Measurements from ENCODE around the gene LSM14A. TPM values are rescaled to one million over a fixed set of nuclear protein-coding genes. Genes with fewer than 3 reads are reported as not detected.
"Not testable (repeated sequence)": the region's sequence is repeated elsewhere in the genome, so short reads cannot be mapped to it uniquely, and the experiment has no call there.

The LSM14A gene
- total RNA-seq, 1 experiment from 2014 or later, result 199 TPM

DNA sequence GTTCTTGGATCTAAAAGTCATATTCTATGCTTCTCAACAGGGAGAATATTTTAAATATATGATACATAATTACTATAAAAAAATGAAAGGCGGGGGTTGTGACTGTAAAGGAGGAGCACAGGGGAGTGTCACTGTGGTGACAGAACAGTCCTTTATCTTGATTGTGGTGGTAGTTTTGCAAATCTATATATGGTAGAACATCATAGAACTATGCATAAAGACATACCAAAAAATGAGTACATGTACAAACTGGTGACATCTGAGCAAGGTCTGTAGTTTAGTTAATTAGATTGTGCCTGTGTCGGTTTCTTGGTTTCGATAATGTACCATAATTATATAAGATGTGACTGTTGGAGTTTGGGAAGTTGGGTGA lies 43.3 kb downstream of the LSM14A start:
- Histone ChIP-seq H2BK12ac (ENCODE audit: insufficient read length, low read depth, low read length) (no peak overlapping the region), H3K14ac (ENCODE audit: insufficient read depth, low read length) (no peak overlapping the region), H3K4ac (ENCODE audit: low read depth, low read length) (no peak overlapping the region), H3K27me3 (ENCODE audit: insufficient read depth, low read length) (no peaks in the 10 kb centered on the region), H4K20me1 (ENCODE audit: control insufficient read depth, insufficient read depth, insufficient read length) (no peaks in the 10 kb centered on the region), H3K4me1 (ENCODE audit: insufficient read depth, low read length) (no peaks in the 10 kb centered on the region), H4K5ac (ENCODE audit: insufficient read length, low read depth, low read length) (no peak overlapping the region), H3K4me2 (ENCODE audit: insufficient read depth, insufficient read length, low read length) (no peak overlapping the region), H3K18ac (ENCODE audit: insufficient read length, low read depth, low read length) (no peak overlapping the region), H3K23ac (ENCODE audit: insufficient read length, low read depth, low read length) (no peak overlapping the region), H2BK15ac (ENCODE audit: low read depth, low read length) (no peak overlapping the region), H2AFZ (ENCODE audit: low read length) (no peak overlapping the region), H3K9ac (ENCODE audit: extremely low read depth, insufficient read length, low read length) (no peak overlapping the region), H2AK5ac (ENCODE audit: insufficient read length, low read length) (no peak overlapping the region), H3K23me2 (ENCODE audit: insufficient read length, low read depth, low read length, poor library complexity, severe bottlenecking) (no peaks in the 10 kb centered on the region), H2BK20ac (ENCODE audit: low read depth, low read length, poor library complexity, severe bottlenecking) (no peak overlapping the region), H2BK5ac (ENCODE audit: insufficient read length, low read length) (no peak overlapping the region), H3K79me1 (ENCODE audit: insufficient read depth, low read depth, low read length, poor library complexity, severe bottlenecking) (no peaks in the 10 kb centered on the region), H2BK120ac (ENCODE audit: low read depth, low read length, poor library complexity, severe bottlenecking) (no peak overlapping the region), H3T11ph (ENCODE audit: low read length) (no peak overlapping the region), H3K56ac (ENCODE audit: insufficient read length, low read depth, low read length) (no peak overlapping the region), H3K9me3 (ENCODE audit: control insufficient read depth, low read depth, low read length) (no peaks in the 10 kb centered on the region), H3K27ac (ENCODE audit: insufficient read length, low read depth, low read length) (no peak overlapping the region), H4K8ac (replicated peaks; ENCODE audit: insufficient read length, low read depth, low read length) (no peak overlapping the region), H3K79me2 (ENCODE audit: insufficient read depth, low read length) (no peaks in the 10 kb centered on the region), H4K91ac (ENCODE audit: insufficient read length, low read depth, low read length) (no peak overlapping the region)
- no peaks in the 10 kb centered on the region for H3K4me1 Mint-ChIP-seq
- DNase-seq, result no peak
- no peak for TF ChIP-seq CTCF (conservative IDR thresholded peaks at IDR 0.05)
- H3K9me3 Mint-ChIP-seq, result no peaks in the 10 kb centered on the region
- H3K4me3 Mint-ChIP-seq, result no peak overlapping the region
- WGBS (ENCODE audit: extremely low coverage, insufficient read length, low lambda C conversion rate), result no CpG with 5 or more reads among the region's 3 CpGs
- H3K27me3 Mint-ChIP-seq (ENCODE audit: low read depth), result no peaks in the 10 kb centered on the region
- H3K36me3 Mint-ChIP-seq (ENCODE audit: insufficient read depth in 1 of 3, low read depth in 3 of 3), result peaks cover 32 to 67% (median 59%) of the 10 kb centered on the region in 3 experiments
- peak overlapping the region in 1 of 3 experiments; percentile 35; a peak in 1 of 7 replicates for H3K27ac Mint-ChIP-seq

- not testable (repeated sequence) for H2BK5ac ChIP-seq (ENCODE audit: insufficient read length, low read length); H2AFZ ChIP-seq (ENCODE audit: low read length); H3K9me3 ChIP-seq (ENCODE audit: control insufficient read depth, low read depth, low read length); H4K91ac ChIP-seq (ENCODE audit: insufficient read length, low read depth, low read length); H3K4me2 ChIP-seq (ENCODE audit: insufficient read depth, insufficient read length, low read length); H3K23ac ChIP-seq (ENCODE audit: insufficient read length, low read depth, low read length); H3T11ph ChIP-seq (ENCODE audit: low read length); DNase-seq; H3K27me3 ChIP-seq (ENCODE audit: insufficient read depth, low read length); H3K14ac ChIP-seq (ENCODE audit: insufficient read depth, low read length); H4K20me1 ChIP-seq (ENCODE audit: control insufficient read depth, insufficient read depth, insufficient read length); H2BK12ac ChIP-seq (ENCODE audit: insufficient read length, low read depth, low read length); H4K5ac ChIP-seq (ENCODE audit: insufficient read length, low read depth, low read length); H3K4me1 Mint-ChIP-seq; H3K9ac ChIP-seq (ENCODE audit: extremely low read depth, insufficient read length, low read length); H3K79me2 ChIP-seq (ENCODE audit: insufficient read depth, low read length); H3K9me3 Mint-ChIP-seq; H2BK20ac ChIP-seq (ENCODE audit: low read depth, low read length, poor library complexity, severe bottlenecking); H2BK15ac ChIP-seq (ENCODE audit: low read depth, low read length); H4K8ac ChIP-seq (replicated peaks; ENCODE audit: insufficient read length, low read depth, low read length); H3K4me3 Mint-ChIP-seq; H3K79me1 ChIP-seq (ENCODE audit: insufficient read depth, low read depth, low read length, poor library complexity, severe bottlenecking); H2AK5ac ChIP-seq (ENCODE audit: insufficient read length, low read length); H3K27ac ChIP-seq (ENCODE audit: insufficient read length, low read depth, low read length); H3K18ac ChIP-seq (ENCODE audit: insufficient read length, low read depth, low read length); H3K4me1 ChIP-seq (ENCODE audit: insufficient read depth, low read length); H3K56ac ChIP-seq (ENCODE audit: insufficient read length, low read depth, low read length); H3K27me3 Mint-ChIP-seq (ENCODE audit: low read depth); H3K4ac ChIP-seq (ENCODE audit: low read depth, low read length); H2BK120ac ChIP-seq (ENCODE audit: low read depth, low read length, poor library complexity, severe bottlenecking); H3K23me2 ChIP-seq (ENCODE audit: insufficient read length, low read depth, low read length, poor library complexity, severe bottlenecking)
- no CpG with 5 or more reads among the region's 14 CpGs for WGBS (ENCODE audit: extremely low coverage, insufficient read length, low lambda C conversion rate)
- peak overlapping the region in 1 of 3 experiments; percentile 79; a peak in 1 of 7 replicates for H3K27ac Mint-ChIP-seq
- peaks cover 39 to 71% (median 62%) of the 10 kb centered on the region in 3 experiments for H3K36me3 Mint-ChIP-seq (ENCODE audit: insufficient read depth in 1 of 3, low read depth in 3 of 3)
Observed at GRCh38 chr19:34216745-34217219, 44.5 kb downstream of the LSM14A start.

Measured in H9 (cell line).